ENCODE results near the gene YAF2. TPM values are rescaled to one million over a fixed set of nuclear protein-coding genes. Genes with fewer than 3 reads are reported as not detected.

Gene YAF2
- total and polyA plus RNA-seq, 2 of the 13 experiments (the other 11 are each of a cell fraction or from before 2014, with no cell fraction given): 8.4 to 11.7 TPM

DNA sequence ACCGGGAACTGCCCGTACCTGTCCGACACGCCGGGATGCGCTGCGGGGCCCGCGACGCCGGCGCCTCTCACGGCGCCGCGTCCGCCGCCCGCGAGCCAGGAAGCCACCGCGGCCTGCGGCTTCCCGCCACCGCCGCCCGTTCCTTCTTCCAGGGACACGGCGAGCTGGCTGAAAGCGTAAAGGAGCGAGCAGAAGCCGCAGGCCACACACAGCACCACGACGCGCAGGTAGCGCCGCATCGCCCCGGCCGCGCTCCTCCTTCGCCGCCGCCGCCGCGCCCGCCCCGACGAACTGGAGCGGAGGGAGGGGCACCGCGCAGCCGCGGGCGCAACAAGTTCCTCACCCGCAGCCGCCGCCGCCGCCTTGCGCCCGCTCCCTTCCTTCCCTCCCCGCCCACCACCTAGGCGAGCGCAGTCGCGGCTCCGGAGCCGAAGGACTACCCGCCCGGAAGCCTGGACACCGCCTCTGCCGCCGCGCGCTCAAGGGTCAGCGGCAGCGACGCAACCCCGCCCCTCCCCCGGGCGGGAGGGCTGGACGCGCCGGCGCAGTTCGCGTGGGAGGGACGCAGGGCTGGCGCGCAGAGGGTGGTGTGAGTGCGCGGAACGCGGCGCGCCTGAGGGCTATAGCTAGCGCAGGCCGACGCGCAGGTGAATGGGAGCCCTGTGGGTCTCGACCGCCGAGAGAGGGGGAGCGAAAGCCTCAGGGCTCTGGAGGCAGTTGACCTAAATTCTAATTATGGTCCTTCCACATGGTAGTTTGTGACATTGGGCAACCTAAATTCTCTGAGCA is 93.4 kb downstream of the YAF2 start, which contains the start of gene GXYLT1 (continued):
- TF ChIP-seq, protein P1, sequence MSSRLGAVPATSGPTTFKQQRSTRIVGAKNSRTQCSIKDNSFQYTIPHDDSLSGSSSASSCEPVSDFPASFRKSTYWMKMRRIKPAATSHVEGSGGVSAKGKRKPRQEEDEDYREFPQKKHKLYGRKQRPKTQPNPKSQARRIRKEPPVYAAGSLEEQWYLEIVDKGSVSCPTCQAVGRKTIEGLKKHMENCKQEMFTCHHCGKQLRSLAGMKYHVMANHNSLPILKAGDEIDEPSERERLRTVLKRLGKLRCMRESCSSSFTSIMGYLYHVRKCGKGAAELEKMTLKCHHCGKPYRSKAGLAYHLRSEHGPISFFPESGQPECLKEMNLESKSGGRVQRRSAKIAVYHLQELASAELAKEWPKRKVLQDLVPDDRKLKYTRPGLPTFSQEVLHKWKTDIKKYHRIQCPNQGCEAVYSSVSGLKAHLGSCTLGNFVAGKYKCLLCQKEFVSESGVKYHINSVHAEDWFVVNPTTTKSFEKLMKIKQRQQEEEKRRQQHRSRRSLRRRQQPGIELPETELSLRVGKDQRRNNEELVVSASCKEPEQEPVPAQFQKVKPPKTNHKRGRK (CRISPR knock-in tag; IDR thresholded peaks at IDR 0.05): 0 out of 2 replicates have a peak, but pooled peaks have one; percentile 29
- TF ChIP-seq KLF9 (CRISPR knock-in tag; IDR thresholded peaks at IDR 0.05; ENCODE audit: low read depth) (peak; percentile 48; the same call in 1 of the 2 replicates), ZNF30 (CRISPR knock-in tag; IDR thresholded peaks at IDR 0.05) (no peak), ZSCAN29 (CRISPR knock-in tag; conservative IDR thresholded peaks at IDR 0.05) (peak; percentile 89), MXD4 (CRISPR knock-in tag; IDR thresholded peaks at IDR 0.05) (peak; percentile 79), CHD2 (IDR thresholded peaks at IDR 0.05; ENCODE audit: low read depth, low read length) (no peak), ZBTB8A (CRISPR knock-in tag; IDR thresholded peaks at IDR 0.05; ENCODE audit: borderline replicate concordance, low read depth) (no peak), ATF5 (CRISPR knock-in tag; IDR thresholded peaks at IDR 0.05; ENCODE audit: low read depth) (no peak), ZNF652 (CRISPR knock-in tag; IDR thresholded peaks at IDR 0.05; ENCODE audit: borderline replicate concordance, low read depth) (no peak), ATAD3A (CRISPR knock-in tag; IDR thresholded peaks at IDR 0.05) (no peak), BRCA1 (CRISPR knock-in tag; IDR thresholded peaks at IDR 0.05) (0 out of 2 replicates have a peak, but pooled peaks have one; percentile 57), NR3C1 (CRISPR knock-in tag; IDR thresholded peaks at IDR 0.05) (no peak), KLF15 (CRISPR knock-in tag; IDR thresholded peaks at IDR 0.05; ENCODE audit: borderline replicate concordance) (no peak), THYN1 (CRISPR knock-in tag; IDR thresholded peaks at IDR 0.05; ENCODE audit: borderline replicate concordance, low read depth) (no peak), SNAPC2 (CRISPR knock-in tag; IDR thresholded peaks at IDR 0.05) (no peak), ZNF704 (CRISPR knock-in tag; IDR thresholded peaks at IDR 0.05; ENCODE audit: borderline replicate concordance) (peak; percentile 89; the same call in 1 of the 2 replicates), ZNF468 (CRISPR knock-in tag; IDR thresholded peaks at IDR 0.05) (no peak; the same call in 1 of the 2 replicates), CC2D1A (CRISPR knock-in tag; IDR thresholded peaks at IDR 0.05) (no peak), PAWR (CRISPR knock-in tag; IDR thresholded peaks at IDR 0.05; ENCODE audit: borderline replicate concordance) (no peak), THAP8 (CRISPR knock-in tag; IDR thresholded peaks at IDR 0.05; ENCODE audit: borderline replicate concordance) (peak; percentile 76; the same call in 1 of the 2 replicates), ZNF557 (CRISPR knock-in tag; IDR thresholded peaks at IDR 0.05) (no peak), U2AF2 (IDR thresholded peaks at IDR 0.05; ENCODE audit: low read depth, low read length) (no peak)
- TF ChIP-seq, protein P2, sequence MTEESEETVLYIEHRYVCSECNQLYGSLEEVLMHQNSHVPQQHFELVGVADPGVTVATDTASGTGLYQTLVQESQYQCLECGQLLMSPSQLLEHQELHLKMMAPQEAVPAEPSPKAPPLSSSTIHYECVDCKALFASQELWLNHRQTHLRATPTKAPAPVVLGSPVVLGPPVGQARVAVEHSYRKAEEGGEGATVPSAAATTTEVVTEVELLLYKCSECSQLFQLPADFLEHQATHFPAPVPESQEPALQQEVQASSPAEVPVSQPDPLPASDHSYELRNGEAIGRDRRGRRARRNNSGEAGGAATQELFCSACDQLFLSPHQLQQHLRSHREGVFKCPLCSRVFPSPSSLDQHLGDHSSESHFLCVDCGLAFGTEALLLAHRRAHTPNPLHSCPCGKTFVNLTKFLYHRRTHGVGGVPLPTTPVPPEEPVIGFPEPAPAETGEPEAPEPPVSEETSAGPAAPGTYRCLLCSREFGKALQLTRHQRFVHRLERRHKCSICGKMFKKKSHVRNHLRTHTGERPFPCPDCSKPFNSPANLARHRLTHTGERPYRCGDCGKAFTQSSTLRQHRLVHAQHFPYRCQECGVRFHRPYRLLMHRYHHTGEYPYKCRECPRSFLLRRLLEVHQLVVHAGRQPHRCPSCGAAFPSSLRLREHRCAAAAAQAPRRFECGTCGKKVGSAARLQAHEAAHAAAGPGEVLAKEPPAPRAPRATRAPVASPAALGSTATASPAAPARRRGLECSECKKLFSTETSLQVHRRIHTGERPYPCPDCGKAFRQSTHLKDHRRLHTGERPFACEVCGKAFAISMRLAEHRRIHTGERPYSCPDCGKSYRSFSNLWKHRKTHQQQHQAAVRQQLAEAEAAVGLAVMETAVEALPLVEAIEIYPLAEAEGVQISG (CRISPR knock-in tag; IDR thresholded peaks at IDR 0.05): peak; percentile 73

Measured in HepG2 (cell line).